Rectal smooth muscle tissue (tissue), 1 donor: Measurements from ENCODE around the gene SLC25A51.

ENCODE experiments used
- H3K27ac ChIP-seq: one replicate; pipeline ENCODE4 v1.7.0; 2013; ENCODE audit warnings: low read depth, low read length, inconsistent platforms
- H3K27me3 ChIP-seq: one replicate; pipeline ENCODE4 v1.7.0; 2013; ENCODE audit warnings: low read length; ENCODE audit not compliant: control insufficient read depth, insufficient read depth
- H3K36me3 ChIP-seq: one replicate; pipeline ENCODE4 v1.7.0; 2013; ENCODE audit warnings: low read length; ENCODE audit not compliant: control insufficient read depth, insufficient read depth
- H3K4me1 ChIP-seq: one replicate; pipeline ENCODE4 v1.7.0; 2013; ENCODE audit warnings: low read length; ENCODE audit not compliant: control insufficient read depth, insufficient read depth
- H3K4me3 ChIP-seq: one replicate; pipeline ENCODE4 v1.7.0; 2013; ENCODE audit warnings: low read length
- H3K9ac ChIP-seq: one replicate; pipeline ENCODE4 v1.7.0; 2013; ENCODE audit warnings: low read length

SLC25A51 gene

DNA sequence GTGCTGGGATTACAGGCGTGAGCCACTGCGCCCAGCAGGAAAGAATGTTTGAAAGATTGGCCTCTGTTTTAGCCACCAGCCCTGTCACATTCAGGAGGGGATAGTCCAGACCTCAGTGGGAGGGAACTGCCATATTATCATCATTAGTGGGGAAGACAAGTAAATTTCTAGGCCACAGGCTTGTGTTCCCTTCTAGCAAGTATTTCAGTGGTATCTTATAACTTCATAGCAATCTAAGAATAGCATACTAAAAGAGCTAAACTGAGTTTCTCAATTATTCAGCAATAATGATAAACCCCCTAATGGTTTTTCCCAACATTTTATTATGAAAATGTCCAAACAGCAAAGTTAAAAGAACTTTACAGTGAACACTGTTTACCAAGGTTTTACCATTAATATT lies 30.0 kb downstream of the SLC25A51 start:
- Histone ChIP-seq H3K36me3 (no peaks in the 10 kb centered on the region), H3K4me1 (no peaks in the 10 kb centered on the region), H3K9ac (no peak overlapping the region), H3K4me3 (no peak overlapping the region), H3K27me3 (no peaks in the 10 kb centered on the region), H3K27ac (no peak overlapping the region)

GRCh38 chr9:37870799-37871176 lies 33.1 kb downstream of the SLC25A51 start:
- H3K4me1 ChIP-seq = no peaks in the 10 kb centered on the region
- no peak overlapping the region for H3K4me3 ChIP-seq

GRCh38 chr9:37870081-37870798 lies 33.7 kb downstream of the SLC25A51 start:
- Histone ChIP-seq H3K36me3 (peaks cover 3% of the 10 kb centered on the region), H3K4me3 (no peak overlapping the region), H3K9ac (no peak overlapping the region)

More at GRCh38 chr9:37870799-37871176, 33.1 kb downstream of the SLC25A51 start:
- Histone ChIP-seq H3K27ac (no peak overlapping the region), H3K27me3 (no peaks in the 10 kb centered on the region), H3K9ac (no peak overlapping the region), H3K36me3 (peaks cover 3% of the 10 kb centered on the region)

DNA sequence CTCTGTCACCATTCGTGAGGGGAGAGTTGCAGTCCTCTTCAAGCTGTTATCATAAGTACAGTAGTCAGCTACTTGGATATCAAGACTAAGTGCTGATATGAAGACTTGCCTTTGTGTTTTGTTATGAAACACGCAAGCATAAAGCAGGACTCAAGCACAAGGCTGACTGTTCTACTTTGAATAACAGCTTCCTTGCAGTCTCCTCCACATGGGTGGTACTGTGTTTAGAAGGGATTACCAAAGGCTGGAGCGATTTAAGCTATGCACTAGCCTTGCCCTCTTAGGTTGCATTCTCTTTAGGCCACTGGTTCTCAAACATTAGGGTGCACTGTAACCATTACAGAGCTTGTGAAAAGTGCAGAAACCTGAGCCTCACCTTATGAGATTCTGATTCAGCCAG lies 41.4 kb downstream of the SLC25A51 start:
- Histone ChIP-seq H3K4me1 (no peaks in the 10 kb centered on the region), H3K9ac (no peak overlapping the region), H3K27me3 (no peaks in the 10 kb centered on the region), H3K27ac (no peak overlapping the region), H3K36me3 (peaks cover 25% of the 10 kb centered on the region), H3K4me3 (no peak overlapping the region)

More at GRCh38 chr9:37870081-37870798, 33.7 kb downstream of the SLC25A51 start:
- Histone ChIP-seq H3K27ac (no peak overlapping the region), H3K4me1 (no peaks in the 10 kb centered on the region), H3K27me3 (no peaks in the 10 kb centered on the region)

- Histone ChIP-seq H3K9ac (no peak overlapping the region), H3K36me3 (peaks cover 22% of the 10 kb centered on the region), H3K4me3 (no peak overlapping the region)
Observed at GRCh38 chr9:37859043-37859442, 44.9 kb downstream of the SLC25A51 start.

GRCh38 chr9:37856551-37856950 lies 47.4 kb downstream of the SLC25A51 start:
- H3K27ac ChIP-seq = no peak overlapping the region
- H3K36me3 ChIP-seq = peaks cover 14% of the 10 kb centered on the region

More at GRCh38 chr9:37859043-37859442, 44.9 kb downstream of the SLC25A51 start:
- Histone ChIP-seq H3K27ac (no peak overlapping the region), H3K27me3 (no peaks in the 10 kb centered on the region), H3K4me1 (no peaks in the 10 kb centered on the region)

GRCh38 chr9:37852222-37852621 lies 51.7 kb downstream of the SLC25A51 start:
- Histone ChIP-seq H3K4me1 (no peaks in the 10 kb centered on the region), H3K27me3 (no peaks in the 10 kb centered on the region), H3K27ac (no peak overlapping the region), H3K9ac (no peak overlapping the region), H3K36me3 (no peaks in the 10 kb centered on the region), H3K4me3 (no peak overlapping the region)

More at GRCh38 chr9:37856551-37856950, 47.4 kb downstream of the SLC25A51 start:
- no peaks in the 10 kb centered on the region for H3K27me3 ChIP-seq
- H3K4me3 ChIP-seq = no peak overlapping the region
- H3K4me1 ChIP-seq = no peaks in the 10 kb centered on the region
- no peak overlapping the region for H3K9ac ChIP-seq

GRCh38 chr9:37840560-37841194 lies 63.2 kb downstream of the SLC25A51 start:
- H3K4me3 ChIP-seq = no peak overlapping the region
- no peak overlapping the region for H3K9ac ChIP-seq
- no peaks in the 10 kb centered on the region for H3K27me3 ChIP-seq
- H3K36me3 ChIP-seq = no peaks in the 10 kb centered on the region
- H3K27ac ChIP-seq = no peak overlapping the region
- no peaks in the 10 kb centered on the region for H3K4me1 ChIP-seq

DNA sequence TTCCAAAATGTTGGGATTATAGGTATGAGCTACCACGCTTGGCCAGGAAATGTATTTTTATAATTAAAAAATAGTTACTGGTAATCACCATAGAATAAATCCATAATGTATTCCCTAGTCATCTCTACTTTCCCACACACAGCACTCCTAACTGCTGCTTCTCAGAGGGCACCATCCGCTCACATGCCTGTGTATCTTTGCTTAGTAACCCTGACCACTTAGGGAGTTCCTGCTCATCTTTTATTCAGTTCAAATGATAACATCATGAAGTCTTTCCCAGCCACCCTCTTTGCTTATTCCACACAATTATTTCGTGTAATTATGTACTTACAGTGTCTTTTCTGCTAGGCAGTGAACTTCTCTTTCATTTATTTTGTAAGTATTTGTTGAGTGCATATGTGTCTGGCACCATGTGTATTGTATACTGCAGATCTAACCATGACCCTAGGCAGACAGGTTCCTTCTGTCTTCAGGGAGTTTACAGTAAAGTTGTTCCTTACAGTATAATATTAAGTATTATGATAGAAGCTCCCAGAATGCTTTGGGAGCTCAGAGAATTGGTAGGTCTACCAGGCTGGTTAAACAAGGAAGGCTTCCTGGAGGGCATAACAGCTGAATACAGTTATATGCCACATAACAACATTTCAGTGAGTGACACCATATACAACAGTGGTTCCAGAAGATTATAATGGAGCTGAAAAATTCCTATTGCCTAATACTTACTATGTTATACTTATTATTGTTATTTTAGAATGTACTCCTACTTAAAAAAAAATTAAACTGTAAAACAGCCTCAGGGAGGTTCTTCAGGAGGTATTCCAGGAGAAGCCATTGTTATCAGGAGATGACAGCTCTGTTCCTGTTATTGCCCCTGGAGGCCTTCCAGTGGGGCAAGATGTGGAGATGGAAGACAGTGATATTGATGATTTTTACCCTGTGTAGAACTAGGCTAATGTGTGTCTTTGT lies 64.1 kb downstream of the SLC25A51 start:
- no peak overlapping the region for H3K4me3 ChIP-seq
- H3K27ac ChIP-seq = no peak overlapping the region

More for the DNA sequence above, 64.1 kb downstream of the SLC25A51 start:
- H3K36me3 ChIP-seq = no peaks in the 10 kb centered on the region
- H3K4me1 ChIP-seq = no peaks in the 10 kb centered on the region
- no peaks in the 10 kb centered on the region for H3K27me3 ChIP-seq
- H3K9ac ChIP-seq = no peak overlapping the region
